ENCODE data around the gene FOXJ3.

- TF ChIP-seq CTCF (conservative IDR thresholded peaks at IDR 0.05; ENCODE audit: low read depth, low read length) (no peak), POLR2A (IDR thresholded peaks at IDR 0.05; ENCODE audit: low read depth, low read length) (no peak), SMC3 (IDR thresholded peaks at IDR 0.05; ENCODE audit: low read depth, low read length) (no peak), MAFK (IDR thresholded peaks at IDR 0.05; ENCODE audit: low read depth, low read length) (no peak), RFX5 (IDR thresholded peaks at IDR 0.05; ENCODE audit: low read depth, low read length) (no peak), RAD21 (IDR thresholded peaks at IDR 0.05; ENCODE audit: low read length) (no peak), MXI1 (IDR thresholded peaks at IDR 0.05; ENCODE audit: borderline replicate concordance, low read depth, low read length) (no peak)
- TF ChIP-seq, protein P1, sequence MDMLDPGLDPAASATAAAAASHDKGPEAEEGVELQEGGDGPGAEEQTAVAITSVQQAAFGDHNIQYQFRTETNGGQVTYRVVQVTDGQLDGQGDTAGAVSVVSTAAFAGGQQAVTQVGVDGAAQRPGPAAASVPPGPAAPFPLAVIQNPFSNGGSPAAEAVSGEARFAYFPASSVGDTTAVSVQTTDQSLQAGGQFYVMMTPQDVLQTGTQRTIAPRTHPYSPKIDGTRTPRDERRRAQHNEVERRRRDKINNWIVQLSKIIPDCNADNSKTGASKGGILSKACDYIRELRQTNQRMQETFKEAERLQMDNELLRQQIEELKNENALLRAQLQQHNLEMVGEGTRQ (IDR thresholded peaks at IDR 0.05; ENCODE audit: low read depth, low read length), result no peak
Measured at GRCh38 chr1:42158189-42158588, 176.8 kb downstream of the FOXJ3 start.

Data from IMR-90 (cell line).